Measurements from ENCODE around the gene CCDC146.
"Not testable (repeated sequence)": the region's sequence is repeated elsewhere in the genome, so short reads cannot be mapped to it uniquely, and the experiment has no call there.

Gene CCDC146

DNA sequence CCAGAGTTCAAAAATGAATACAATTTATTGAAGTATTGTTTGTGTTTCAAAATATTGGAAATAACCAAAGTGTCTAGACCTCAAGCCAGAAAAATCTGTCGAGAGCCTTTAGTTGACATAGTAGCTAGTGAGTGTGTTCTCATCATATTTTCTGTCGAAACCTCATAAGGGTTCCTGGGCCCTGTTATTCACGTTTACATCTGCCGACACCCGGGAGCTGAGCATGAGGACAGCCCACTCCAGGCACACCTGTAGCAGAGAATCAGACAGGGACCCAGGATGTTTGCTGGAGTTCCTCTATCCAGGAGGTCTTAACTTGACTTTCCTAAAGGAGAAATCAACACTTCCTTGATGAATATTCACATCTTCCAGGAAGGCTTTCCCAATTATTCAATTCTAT is 149.4 kb downstream of the CCDC146 start:
- no peak overlapping the region for H2BK120ac ChIP-seq (ENCODE audit: low read depth, low read length)
- H4K91ac ChIP-seq (ENCODE audit: low read depth, low read length, poor library complexity) = no peak overlapping the region
- no peak overlapping the region for H3K14ac ChIP-seq (ENCODE audit: low read length)
- H3K23ac ChIP-seq (ENCODE audit: low read depth, low read length, poor library complexity) = no peak overlapping the region
- H3K36me3 ChIP-seq (replicated peaks in 1 of 2; ENCODE audit: control insufficient read depth in 2 of 2, insufficient read depth in 2 of 2, low read length in 2 of 2) = no peaks in the 10 kb centered on the region
- no peak overlapping the region for H3K27ac ChIP-seq (replicated peaks; ENCODE audit: low read length)
- H2BK15ac ChIP-seq (ENCODE audit: low read length) = no peak overlapping the region
- H3K4ac ChIP-seq (ENCODE audit: low read length) = no peak overlapping the region
- H2AFZ ChIP-seq (ENCODE audit: low read length) = no peak overlapping the region
- H2BK12ac ChIP-seq (ENCODE audit: low read length) = no peak overlapping the region
- H2AK5ac ChIP-seq (ENCODE audit: low read depth, low read length) = no peak overlapping the region
- H3K79me1 ChIP-seq (ENCODE audit: low read depth, low read length) = no peaks in the 10 kb centered on the region
- no peaks in the 10 kb centered on the region for H3K9me3 ChIP-seq (replicated peaks in 1 of 2; ENCODE audit: control insufficient read depth in 2 of 2, insufficient read depth in 1 of 2, low read depth in 1 of 2, low read length in 2 of 2)
- no peak overlapping the region for H3K4me3 ChIP-seq (ENCODE audit: low read length in 2 of 2)
- no CpG with 5 or more reads among the region's 5 CpGs for WGBS, 2 donors (ENCODE audit: extremely low coverage in 2 of 2, insufficient read length in 2 of 2, insufficient replicate concordance in 1 of 2)
- no peaks in the 10 kb centered on the region for H3K4me1 ChIP-seq (ENCODE audit: control insufficient read depth in 2 of 2, insufficient read depth in 1 of 2, low read depth in 1 of 2, low read length in 2 of 2)
- H4K8ac ChIP-seq (ENCODE audit: low read depth, low read length) = no peak overlapping the region
- H3K27me3 ChIP-seq (ENCODE audit: control insufficient read depth in 3 of 3, insufficient read depth in 3 of 3, low read depth in 1 of 3, low read length in 3 of 3) = no peaks in the 10 kb centered on the region
- DNase-seq (ENCODE audit: low spot score) = no peak
- no peak overlapping the region for H3K18ac ChIP-seq (ENCODE audit: low read length)
- H2BK5ac ChIP-seq (ENCODE audit: low read length) = no peak overlapping the region
- H3K4me2 ChIP-seq (ENCODE audit: insufficient read depth, low read length, poor library complexity, severe bottlenecking) = no peak overlapping the region
- H3K9ac ChIP-seq (ENCODE audit: low read depth, low read length, poor library complexity) = no peak overlapping the region

DNA sequence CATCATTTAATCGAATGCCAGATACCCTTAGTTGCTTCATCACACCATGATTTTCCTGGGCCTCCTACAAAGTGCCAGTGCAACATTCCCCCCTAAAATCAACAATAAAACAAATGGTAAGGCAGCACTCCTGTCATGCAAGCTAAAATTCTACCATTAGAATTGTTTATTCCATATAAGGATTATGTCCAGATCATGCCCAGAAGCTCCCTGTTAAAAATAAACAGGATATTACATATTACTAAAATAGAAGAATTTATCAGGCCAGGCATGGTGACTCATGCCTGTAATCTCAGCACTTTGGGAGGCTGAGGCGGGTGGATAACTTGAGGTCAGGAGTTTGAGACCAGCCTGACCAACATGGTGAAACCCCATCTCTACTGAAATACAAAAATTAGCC is 153.2 kb downstream of the CCDC146 start:
- H3K27ac ChIP-seq (replicated peaks; ENCODE audit: low read length); H3K9ac ChIP-seq (ENCODE audit: low read depth, low read length, poor library complexity); H3K23ac ChIP-seq (ENCODE audit: low read depth, low read length, poor library complexity); H3K9me3 ChIP-seq (replicated peaks in 1 of 2; ENCODE audit: control insufficient read depth in 2 of 2, insufficient read depth in 1 of 2, low read depth in 1 of 2, low read length in 2 of 2); H2AK5ac ChIP-seq (ENCODE audit: low read depth, low read length); DNase-seq (ENCODE audit: low spot score); H2BK12ac ChIP-seq (ENCODE audit: low read length); H2AFZ ChIP-seq (ENCODE audit: low read length); H3K14ac ChIP-seq (ENCODE audit: low read length); H2BK15ac ChIP-seq (ENCODE audit: low read length); H2BK5ac ChIP-seq (ENCODE audit: low read length); H4K8ac ChIP-seq (ENCODE audit: low read depth, low read length); H3K4me2 ChIP-seq (ENCODE audit: insufficient read depth, low read length, poor library complexity, severe bottlenecking); H3K27me3 ChIP-seq (ENCODE audit: control insufficient read depth in 3 of 3, insufficient read depth in 3 of 3, low read depth in 1 of 3, low read length in 3 of 3); H3K36me3 ChIP-seq (replicated peaks in 1 of 2; ENCODE audit: control insufficient read depth in 2 of 2, insufficient read depth in 2 of 2, low read length in 2 of 2); H3K4ac ChIP-seq (ENCODE audit: low read length); H4K91ac ChIP-seq (ENCODE audit: low read depth, low read length, poor library complexity); H2BK120ac ChIP-seq (ENCODE audit: low read depth, low read length); H3K18ac ChIP-seq (ENCODE audit: low read length); H3K4me3 ChIP-seq (ENCODE audit: low read length in 2 of 2); H3K79me1 ChIP-seq (ENCODE audit: low read depth, low read length); H3K4me1 ChIP-seq (ENCODE audit: control insufficient read depth in 2 of 2, insufficient read depth in 1 of 2, low read depth in 1 of 2, low read length in 2 of 2): not testable (repeated sequence)
- WGBS, 2 donors (ENCODE audit: extremely low coverage in 2 of 2, insufficient read length in 2 of 2, insufficient replicate concordance in 1 of 2) = no CpG with 5 or more reads among the region's 2 CpGs

DNA sequence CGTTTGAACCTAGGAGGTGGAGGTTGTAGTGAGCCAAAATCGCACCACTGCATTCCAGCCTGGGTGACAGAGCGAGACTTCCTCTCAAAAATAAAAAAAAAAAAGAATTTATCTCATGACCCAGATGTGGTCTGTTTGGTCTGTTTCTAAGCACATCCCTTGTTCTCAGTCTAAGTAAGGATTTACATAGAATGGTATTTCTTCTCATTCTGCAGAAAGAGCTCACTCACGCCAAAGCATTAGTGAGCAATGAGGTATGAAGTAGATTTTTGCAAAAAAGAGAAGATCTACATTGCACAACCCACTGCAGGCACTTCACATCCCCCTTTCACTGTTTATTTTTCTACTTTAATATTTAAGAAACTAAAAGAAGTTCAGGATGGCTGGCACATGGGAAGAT is 153.7 kb downstream of the CCDC146 start:
- Histone ChIP-seq H3K14ac (ENCODE audit: low read length) (no peak overlapping the region), H3K23ac (ENCODE audit: low read depth, low read length, poor library complexity) (no peak overlapping the region), H3K18ac (ENCODE audit: low read length) (no peak overlapping the region), H2BK15ac (ENCODE audit: low read length) (no peak overlapping the region), H3K36me3 (replicated peaks in 1 of 2; ENCODE audit: control insufficient read depth in 2 of 2, insufficient read depth in 2 of 2, low read length in 2 of 2) (no peaks in the 10 kb centered on the region), H4K8ac (ENCODE audit: low read depth, low read length) (no peak overlapping the region), H2AFZ (ENCODE audit: low read length) (no peak overlapping the region), H4K91ac (ENCODE audit: low read depth, low read length, poor library complexity) (no peak overlapping the region), H2AK5ac (ENCODE audit: low read depth, low read length) (no peak overlapping the region), H3K9ac (ENCODE audit: low read depth, low read length, poor library complexity) (no peak overlapping the region), H3K4ac (ENCODE audit: low read length) (no peak overlapping the region), H3K4me3 (ENCODE audit: low read length in 2 of 2) (no peak overlapping the region), H2BK12ac (ENCODE audit: low read length) (no peak overlapping the region), H2BK120ac (ENCODE audit: low read depth, low read length) (no peak overlapping the region), H2BK5ac (ENCODE audit: low read length) (no peak overlapping the region), H3K4me2 (ENCODE audit: insufficient read depth, low read length, poor library complexity, severe bottlenecking) (no peak overlapping the region), H3K27me3 (ENCODE audit: control insufficient read depth in 3 of 3, insufficient read depth in 3 of 3, low read depth in 1 of 3, low read length in 3 of 3) (no peaks in the 10 kb centered on the region), H3K9me3 (replicated peaks in 1 of 2; ENCODE audit: control insufficient read depth in 2 of 2, insufficient read depth in 1 of 2, low read depth in 1 of 2, low read length in 2 of 2) (no peaks in the 10 kb centered on the region), H3K79me1 (ENCODE audit: low read depth, low read length) (no peaks in the 10 kb centered on the region), H3K4me1 (ENCODE audit: control insufficient read depth in 2 of 2, insufficient read depth in 1 of 2, low read depth in 1 of 2, low read length in 2 of 2) (no peaks in the 10 kb centered on the region), H3K27ac (replicated peaks; ENCODE audit: low read length) (no peak overlapping the region)
- no CpG with 5 or more reads among the region's 4 CpGs for WGBS, 2 donors (ENCODE audit: extremely low coverage in 2 of 2, insufficient read length in 2 of 2, insufficient replicate concordance in 1 of 2)
- DNase-seq (ENCODE audit: low spot score) = no peak

DNA sequence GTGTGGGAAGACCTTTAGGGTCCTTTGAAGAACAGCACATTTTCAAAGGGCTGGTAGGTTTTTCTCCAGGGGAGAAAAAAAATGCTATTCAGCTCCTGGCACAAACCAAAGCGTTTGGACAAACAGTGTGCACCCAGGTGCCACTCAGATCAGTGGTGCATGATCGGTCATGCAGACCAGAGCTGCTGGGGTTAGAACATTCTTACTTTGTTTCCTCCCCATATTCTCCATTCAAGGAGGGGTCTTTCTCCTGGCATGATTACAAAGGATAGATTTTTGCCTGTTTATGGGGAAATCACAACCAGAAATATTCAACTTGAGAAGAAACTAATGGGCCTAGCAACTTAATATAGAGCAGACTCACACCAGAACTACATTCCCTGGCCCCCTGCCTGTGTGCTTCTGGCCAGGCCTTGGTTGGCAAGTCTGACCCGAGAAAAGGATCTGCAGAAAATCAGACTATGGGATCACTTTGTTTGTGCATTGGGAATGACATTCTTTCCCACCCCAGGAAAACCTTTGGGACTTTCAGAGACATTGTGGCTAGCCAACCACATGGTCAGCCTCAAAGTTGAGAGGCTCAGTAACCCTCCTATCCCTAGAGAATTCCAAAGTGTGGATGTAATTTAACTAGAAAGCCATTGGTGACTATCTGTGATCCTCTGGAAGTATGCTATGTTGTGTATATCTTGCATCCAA is 159.5 kb downstream of the CCDC146 start:
- Histone ChIP-seq H2BK15ac (ENCODE audit: low read length) (no peak overlapping the region), H3K79me1 (ENCODE audit: low read depth, low read length) (no peaks in the 10 kb centered on the region), H3K4me1 (ENCODE audit: control insufficient read depth in 2 of 2, insufficient read depth in 1 of 2, low read depth in 1 of 2, low read length in 2 of 2) (no peaks in the 10 kb centered on the region), H3K27me3 (ENCODE audit: control insufficient read depth in 3 of 3, insufficient read depth in 3 of 3, low read depth in 1 of 3, low read length in 3 of 3) (no peaks in the 10 kb centered on the region), H3K27ac (replicated peaks; ENCODE audit: low read length) (no peak overlapping the region), H4K91ac (ENCODE audit: low read depth, low read length, poor library complexity) (no peak overlapping the region), H3K9ac (ENCODE audit: low read depth, low read length, poor library complexity) (no peak overlapping the region), H3K4ac (ENCODE audit: low read length) (no peak overlapping the region), H2BK120ac (ENCODE audit: low read depth, low read length) (no peak overlapping the region), H3K4me3 (ENCODE audit: low read length in 2 of 2) (no peak overlapping the region), H3K14ac (ENCODE audit: low read length) (no peak overlapping the region), H2BK5ac (ENCODE audit: low read length) (no peak overlapping the region), H3K23ac (ENCODE audit: low read depth, low read length, poor library complexity) (no peak overlapping the region), H3K9me3 (replicated peaks in 1 of 2; ENCODE audit: control insufficient read depth in 2 of 2, insufficient read depth in 1 of 2, low read depth in 1 of 2, low read length in 2 of 2) (no peaks in the 10 kb centered on the region), H2AFZ (ENCODE audit: low read length) (no peak overlapping the region), H3K36me3 (replicated peaks in 1 of 2; ENCODE audit: control insufficient read depth in 2 of 2, insufficient read depth in 2 of 2, low read length in 2 of 2) (no peaks in the 10 kb centered on the region), H3K18ac (ENCODE audit: low read length) (no peak overlapping the region), H3K4me2 (ENCODE audit: insufficient read depth, low read length, poor library complexity, severe bottlenecking) (no peak overlapping the region), H2BK12ac (ENCODE audit: low read length) (no peak overlapping the region), H4K8ac (ENCODE audit: low read depth, low read length) (no peak overlapping the region), H2AK5ac (ENCODE audit: low read depth, low read length) (no peak overlapping the region)
- DNase-seq (ENCODE audit: low spot score) = no peak
- WGBS, 2 donors (ENCODE audit: extremely low coverage in 2 of 2, insufficient read length in 2 of 2, insufficient replicate concordance in 1 of 2) = no CpG with 5 or more reads among the region's 3 CpGs
